GM23338 (cell line): ENCODE data around the gene ITFG1. TPM values are rescaled to one million over a fixed set of nuclear protein-coding genes. Genes with fewer than 3 reads are reported as not detected.

ENCODE experiments used
- ATAC-seq: fragments of 200-7000 bp; cut with Tn5 transposase; 3 replicates; pipeline ENCODE4 v1.9.1; 2020
- DNase-seq: peaks from one replicate; pipeline ENCODE4 v3.0.0-alpha.2; 2015; ENCODE audit warnings: low spot score
- H2AFZ ChIP-seq: fragments of 200-600 bp; sonication (generic); 2 replicates; pipeline ENCODE4 v1.8.0; 2016; ENCODE audit warnings: antibody characterized with exemption, mild to moderate bottlenecking, moderate library complexity
- H3F3A ChIP-seq: fragments of 200-600 bp; sonication (generic); replicated peaks from 2 replicates; pipeline ENCODE4 v1.8.0; 2017; ENCODE audit warnings: antibody characterized with exemption, mixed run types, low read depth
- H3K27ac ChIP-seq: fragments of 200-600 bp; sonication (generic); 2 replicates; pipeline ENCODE4 v1.6.1; 2016; ENCODE audit warnings: low read depth
- H3K27me3 ChIP-seq: fragments of 200-600 bp; sonication (generic); 2 replicates; pipeline ENCODE4 v1.8.0; 2016; ENCODE audit warnings: mild to moderate bottlenecking, mixed run types, moderate library complexity; ENCODE audit not compliant: insufficient read depth
- H3K36me3 ChIP-seq: fragments of 200-600 bp; sonication (generic); 2 replicates; pipeline ENCODE4 v1.8.0; 2016; ENCODE audit warnings: mild to moderate bottlenecking; ENCODE audit not compliant: insufficient read depth
- H3K4me1 ChIP-seq: fragments of 200-600 bp; sonication (generic); 2 replicates; pipeline ENCODE4 v1.8.0; 2016; ENCODE audit warnings: mild to moderate bottlenecking, moderate library complexity; ENCODE audit not compliant: insufficient read depth
- H3K4me2 ChIP-seq: fragments of 200-600 bp; sonication (generic); 2 replicates; pipeline ENCODE4 v1.7.1; 2017; ENCODE audit warnings: mixed run types
- H3K4me3 ChIP-seq: fragments of 200-600 bp; sonication (generic); 2 replicates; pipeline ENCODE4 v1.6.1; 2016; ENCODE audit warnings: mixed run types
- H3K79me2 ChIP-seq: fragments of 200-600 bp; sonication (generic); replicated peaks from 2 replicates; pipeline ENCODE4 v1.8.0; 2017; ENCODE audit warnings: mild to moderate bottlenecking; ENCODE audit not compliant: insufficient read depth
- H3K9me2 ChIP-seq: fragments of 200-600 bp; sonication (generic); 2 replicates; pipeline ENCODE4 v1.8.0; 2017; ENCODE audit not compliant: insufficient read depth
- H4K20me1 ChIP-seq: fragments of 200-600 bp; sonication (generic); replicated peaks from 2 replicates; pipeline ENCODE4 v1.8.0; 2017; ENCODE audit warnings: mild to moderate bottlenecking; ENCODE audit not compliant: insufficient read depth
- H3K27ac Mint-ChIP-seq: 2 replicates; pipeline ENCODE4 v1.8.0; 2020; ENCODE audit warnings: inconsistent platforms, mild to moderate bottlenecking, moderate library complexity, mixed read lengths
- H3K27me3 Mint-ChIP-seq: 3 replicates; pipeline ENCODE4 v1.8.0; 2022; ENCODE audit warnings: low read depth, mild to moderate bottlenecking, moderate library complexity, mixed read lengths, inconsistent platforms; ENCODE audit not compliant: insufficient read depth, poor library complexity
- H3K36me3 Mint-ChIP-seq: 3 replicates; pipeline ENCODE4 v1.8.0; 2021; ENCODE audit warnings: low read depth, mild to moderate bottlenecking, inconsistent platforms, moderate library complexity, mixed read lengths
- H3K4me1 Mint-ChIP-seq: 3 replicates; pipeline ENCODE4 v1.8.0; 2020; ENCODE audit warnings: mild to moderate bottlenecking, inconsistent platforms, mixed read lengths
- H3K4me3 Mint-ChIP-seq: 3 replicates; pipeline ENCODE4 v1.8.0; 2021; ENCODE audit warnings: moderate library complexity, mild to moderate bottlenecking, inconsistent platforms, mixed read lengths
- H3K9me3 Mint-ChIP-seq: 3 replicates; pipeline ENCODE4 v1.8.0; 2020; ENCODE audit warnings: moderate library complexity, mild to moderate bottlenecking, inconsistent platforms, mixed read lengths
- CREB1 ChIP-seq: fragments of 250-450 bp; sonication (Bioruptor Pico); IDR thresholded peaks from 2 replicates; pipeline ENCODE4 v1.5.0; 2020; ENCODE audit warnings: low read depth, mild to moderate bottlenecking, moderate library complexity
- CTCF ChIP-seq, 2 experiments: fragments of 200-600 bp in 1 of 2; sonication (generic) in 1 of 2; conservative IDR thresholded peaks; 2 replicates each; pipeline versions ENCODE4 v1.5.1 to v1.6.1; 2016 to 2017; ENCODE audit warnings: antibody characterized with exemption in 2 of 2, low read depth in 2 of 2, mild to moderate bottlenecking in 2 of 2, moderate library complexity in 1 of 2
- ETS1 ChIP-seq: IDR thresholded peaks from 2 replicates; pipeline ENCODE4 v1.6.1; 2016; ENCODE audit warnings: antibody characterized with exemption
- EZH2phosphoT487 ChIP-seq: fragments of 200-600 bp; sonication (generic); IDR thresholded peaks from one replicate; pipeline ENCODE4 v1.8.1; 2018; ENCODE audit warnings: antibody characterized with exemption; ENCODE audit not compliant: unreplicated experiment
- JUNB ChIP-seq: IDR thresholded peaks from one replicate; pipeline ENCODE4 v1.6.1; 2016; ENCODE audit warnings: antibody characterized with exemption; ENCODE audit not compliant: unreplicated experiment
- NANOG ChIP-seq: IDR thresholded peaks from 2 replicates; pipeline ENCODE4 v1.6.1; 2016; ENCODE audit warnings: antibody characterized with exemption, borderline replicate concordance
- POLR2AphosphoS5 ChIP-seq: IDR thresholded peaks from 2 replicates; pipeline ENCODE4 v1.6.1; 2016; ENCODE audit warnings: antibody characterized with exemption, low read depth
- REST ChIP-seq: IDR thresholded peaks from one replicate; pipeline ENCODE4 v1.6.1; 2018; ENCODE audit warnings: antibody characterized with exemption; ENCODE audit not compliant: unreplicated experiment
- STAT1 ChIP-seq: IDR thresholded peaks from one replicate; pipeline ENCODE4 v1.6.1; 2016; ENCODE audit warnings: antibody characterized with exemption; ENCODE audit not compliant: unreplicated experiment
- ZNF114 ChIP-seq: fragments of 250-450 bp; sonication (Bioruptor Pico); IDR thresholded peaks from 2 replicates; pipeline ENCODE4 v1.5.0; 2020; ENCODE audit warnings: mild to moderate bottlenecking, moderate library complexity
- ZNF331 ChIP-seq: fragments of 250-450 bp; sonication (Bioruptor Pico); IDR thresholded peaks from 2 replicates; pipeline ENCODE4 v1.5.0; 2020; ENCODE audit warnings: low read depth, mild to moderate bottlenecking, moderate library complexity
- ZNF462 ChIP-seq: fragments of 250-450 bp; sonication (Bioruptor Pico); IDR thresholded peaks from 2 replicates; pipeline ENCODE4 v1.5.0; 2020; ENCODE audit warnings: mild to moderate bottlenecking, moderate library complexity
- polyA plus RNA-seq: library from polyadenylated mRNA; unstranded; fragments of >200 nt; fragmentation: Nextera tagmentation; extraction: Ambion mirVana; gene quantifications from 2 replicates; pipeline ENCODE4 v1.2.1, GENCODE V29; 2016
- total RNA-seq: library from RNA; depleted of rRNA; stranded (reverse); fragments of >200 nt; shearing (Covaris generic); gene quantifications from 2 replicates; pipeline ENCODE4 v1.2.3, GENCODE V29; 2014

Gene ITFG1
- total and polyA plus RNA-seq, 2 experiments from 2014 or later: 18.5 to 26.9 TPM

- TF ChIP-seq ZNF331 (no peak), JUNB (no peak), REST (no peak), CTCF (conservative IDR thresholded peaks at IDR 0.05; ENCODE audit: low read depth in 2 of 2) (no peak), POLR2AphosphoS5 (no peak), EZH2phosphoT487 (no peak), CREB1 (CRISPR knock-in tag) (no peak), NANOG (no peak), STAT1 (no peak), ETS1 (no peak), ZNF114 (CRISPR knock-in tag) (no peak)
Measured at GRCh38 chr16:47459603-47460002, 1.3 kb downstream of the ITFG1 start (continued).

GRCh38 chr16:47458331-47458730 is 2.5 kb downstream of the ITFG1 start:
- Histone ChIP-seq H3K27me3 (no peaks in the 10 kb centered on the region), H3K79me2 (peaks cover 33% of the 10 kb centered on the region), H3K9me2 (no peaks in the 10 kb centered on the region), H3K27ac (no peak overlapping the region), H4K20me1 (no peaks in the 10 kb centered on the region), H2AFZ (no peak overlapping the region), H3K4me1 (peaks cover 10% of the 10 kb centered on the region), H3K4me2 (no peak overlapping the region), H3F3A (no peaks in the 10 kb centered on the region; the same call in 1 of the 2 replicates), H3K4me3 (no peak overlapping the region), H3K36me3 (no peaks in the 10 kb centered on the region; the same call in 1 of the 2 replicates)
- H3K4me3 Mint-ChIP-seq: no peak overlapping the region
- H3K4me1 Mint-ChIP-seq: peaks cover 18% of the 10 kb centered on the region
- TF ChIP-seq EZH2phosphoT487: no peak
- no peak for TF ChIP-seq ZNF331
- no peak for TF ChIP-seq ZNF462
- no peak for TF ChIP-seq ETS1
- H3K27ac Mint-ChIP-seq: no peak overlapping the region
- H3K27me3 Mint-ChIP-seq: peaks cover 7% of the 10 kb centered on the region
- DNase-seq: no peak
- H3K36me3 Mint-ChIP-seq: peaks cover 17% of the 10 kb centered on the region
- ATAC-seq: no peak
- no peaks in the 10 kb centered on the region for H3K9me3 Mint-ChIP-seq
